Esophagus squamous epithelium (tissue), 5 donors: ENCODE data around the gene MTMR4. TPM values are rescaled to one million over a fixed set of nuclear protein-coding genes. Genes with fewer than 3 reads are reported as not detected.

ENCODE experiments used
- DNase-seq: peaks from one replicate; lab custom pipeline; 2025; lab: John Stamatoyannopoulos, UW
- H3K27ac ChIP-seq, 4 donors: fragments of 200-600 bp; sonication (generic); one replicate each; pipeline ENCODE4 v1.5.1; 2016 to 2019; ENCODE audit warnings: mild to moderate bottlenecking in 1 of 4
- H3K27me3 ChIP-seq, 4 donors: fragments of 200-600 bp; sonication (generic); 1 replicate in 3 of 4; 2 replicates in 1 of 4; pipeline versions ENCODE4 v1.5.1 to v1.6.0; 2017 to 2021; ENCODE audit warnings: antibody characterized with exemption in 1 of 4
- H3K36me3 ChIP-seq, 3 donors: fragments of 200-600 bp; sonication (generic); one replicate each; pipeline ENCODE4 v1.5.1; 2016 to 2019
- H3K4me1 ChIP-seq, 3 donors: fragments of 200-600 bp; sonication (generic); one replicate each; pipeline ENCODE4 v1.5.1; 2017 to 2019
- H3K4me3 ChIP-seq, 4 donors: fragments of 200-600 bp; sonication (generic); 1 replicate in 3 of 4; 2 replicates in 1 of 4; pipeline ENCODE4 v1.5.1; 2016 to 2019; ENCODE audit warnings: mild to moderate bottlenecking in 2 of 4, moderate library complexity in 1 of 4
- H3K9me3 ChIP-seq, 3 donors: fragments of 200-600 bp; sonication (generic); one replicate each; pipeline ENCODE4 v1.5.1; 2016 to 2019
- POLR2A ChIP-seq, 4 donors: fragments of 450-650 bp; IDR thresholded peaks; one replicate each; pipeline ENCODE4 v1.6.1; 2017; ENCODE audit warnings: antibody characterized with exemption in 4 of 4, mild to moderate bottlenecking in 4 of 4, moderate library complexity in 3 of 4
- WGBS, 2 donors: methylation state at CpG; one replicate each; pipeline ENCODE4 v1.1.5; 2018; 5-methylcytosine and 5-hydroxymethylcytosine counted together
- intact Hi-C: fragments of 100-400 bp; cut with DNase I; formaldehyde crosslinking; loops from one replicate; pipeline ENCODE4 v1.15.0; 2022
- total RNA-seq, 4 donors: library from RNA; depleted of rRNA; stranded (reverse); fragments of >200 nt; gene quantifications; one replicate each; pipeline ENCODE4 v1.1.0, GENCODE V29; 2016
- TF ChIP-seq, protein P1 (sequence below), 6 experiments: fragments of 450-650 bp in 4 of 6; fragments of 200-600 bp in 2 of 6; sonication (generic) in 2 of 6; IDR thresholded peaks; one replicate each; pipeline ENCODE4 v1.5.1; 2016 to 2019; ENCODE audit warnings: antibody characterized with exemption in 6 of 6, mild to moderate bottlenecking in 4 of 6, moderate library complexity in 4 of 6
- donor health status: DM: yes; HTN: yes; CAD: no.

The MTMR4 gene
- total RNA-seq, 4 donors from 2014 or later, result 21.7 to 34.5 (median 28.0) TPM

- Histone ChIP-seq H3K27me3 (no peaks in the 10 kb centered on the region), H3K27ac (no peak overlapping the region), H3K9me3 (no peaks in the 10 kb centered on the region), H3K4me1 (no peaks in the 10 kb centered on the region), H3K4me3 (no peak overlapping the region), H3K36me3 (peaks cover 18 to 99% (median 45%) of the 10 kb centered on the region in 3 donors)
- intact Hi-C loops, result no loop called here
- TF ChIP-seq, protein P1, sequence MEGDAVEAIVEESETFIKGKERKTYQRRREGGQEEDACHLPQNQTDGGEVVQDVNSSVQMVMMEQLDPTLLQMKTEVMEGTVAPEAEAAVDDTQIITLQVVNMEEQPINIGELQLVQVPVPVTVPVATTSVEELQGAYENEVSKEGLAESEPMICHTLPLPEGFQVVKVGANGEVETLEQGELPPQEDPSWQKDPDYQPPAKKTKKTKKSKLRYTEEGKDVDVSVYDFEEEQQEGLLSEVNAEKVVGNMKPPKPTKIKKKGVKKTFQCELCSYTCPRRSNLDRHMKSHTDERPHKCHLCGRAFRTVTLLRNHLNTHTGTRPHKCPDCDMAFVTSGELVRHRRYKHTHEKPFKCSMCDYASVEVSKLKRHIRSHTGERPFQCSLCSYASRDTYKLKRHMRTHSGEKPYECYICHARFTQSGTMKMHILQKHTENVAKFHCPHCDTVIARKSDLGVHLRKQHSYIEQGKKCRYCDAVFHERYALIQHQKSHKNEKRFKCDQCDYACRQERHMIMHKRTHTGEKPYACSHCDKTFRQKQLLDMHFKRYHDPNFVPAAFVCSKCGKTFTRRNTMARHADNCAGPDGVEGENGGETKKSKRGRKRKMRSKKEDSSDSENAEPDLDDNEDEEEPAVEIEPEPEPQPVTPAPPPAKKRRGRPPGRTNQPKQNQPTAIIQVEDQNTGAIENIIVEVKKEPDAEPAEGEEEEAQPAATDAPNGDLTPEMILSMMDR (IDR thresholded peaks at IDR 0.05), result no peak
- no peak for TF ChIP-seq POLR2A (IDR thresholded peaks at IDR 0.05)
- 93% methylated on average over 6 of the region's 6 CpGs for WGBS, 2 donors
- no peak for DNase-seq
Measured at GRCh38 chr17:58498177-58498828, 16.1 kb downstream of the MTMR4 start.

GRCh38 chr17:58493506-58493905, 20.9 kb downstream of the MTMR4 start:
- H3K4me1 ChIP-seq, result peaks cover 0 to 5% (median 0%) of the 10 kb centered on the region in 3 donors
- TF ChIP-seq POLR2A (IDR thresholded peaks at IDR 0.05), result no peak
- TF ChIP-seq, protein P1 (IDR thresholded peaks at IDR 0.05), result no peak
- H3K9me3 ChIP-seq, result no peaks in the 10 kb centered on the region
- 87 to 100% methylated on average over 1 to 4 of the region's 4 CpGs for WGBS, 2 donors
- intact Hi-C loops, result no loop called here
- no peak for DNase-seq
- H3K27ac ChIP-seq, result no peak overlapping the region
- H3K27me3 ChIP-seq, result no peaks in the 10 kb centered on the region
- H3K4me3 ChIP-seq, result no peak overlapping the region
- peaks cover 32 to 99% (median 52%) of the 10 kb centered on the region in 3 donors for H3K36me3 ChIP-seq

DNA sequence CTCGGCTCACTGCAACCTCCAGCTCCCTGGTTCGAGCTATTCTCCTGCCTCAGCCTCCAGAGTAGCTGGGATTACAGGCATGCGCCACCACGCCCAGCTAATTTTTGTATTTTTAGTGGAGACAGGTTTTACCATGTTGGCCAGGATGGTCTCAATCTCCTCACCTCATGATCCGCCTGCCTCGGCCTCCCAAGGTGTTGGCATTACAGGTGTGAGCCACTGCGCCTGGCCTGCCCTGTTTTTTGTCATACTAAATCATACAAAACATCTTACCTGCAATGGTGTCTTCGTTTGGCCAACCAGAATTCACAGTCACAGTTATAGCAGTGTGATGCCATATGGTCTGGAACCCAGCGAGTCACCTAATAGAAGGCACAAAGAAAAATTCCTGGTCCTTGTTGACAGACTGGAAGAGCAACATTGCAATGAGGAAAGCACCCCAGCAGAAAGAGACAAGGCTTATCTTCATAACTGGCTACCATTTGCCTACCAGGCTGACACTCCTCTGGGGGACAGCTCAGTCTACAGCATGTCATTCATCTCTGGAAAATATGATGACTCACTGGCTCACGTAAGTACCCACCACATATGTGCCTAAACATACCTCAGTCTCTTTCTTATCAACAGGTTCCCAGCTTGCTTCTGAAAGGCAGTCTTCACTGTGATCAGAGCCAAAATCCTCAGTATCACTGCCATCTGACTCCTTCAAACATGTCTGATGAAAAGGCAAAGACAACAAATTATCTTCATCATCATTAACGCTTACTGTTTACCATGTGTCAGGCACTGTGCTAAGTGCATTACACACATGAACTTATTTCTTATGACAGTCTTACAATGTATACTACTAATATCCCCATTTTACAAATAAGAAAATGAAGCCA, 22.0 kb downstream of the MTMR4 start:
- intact Hi-C loops, result no loop called here
- TF ChIP-seq, protein P1 (IDR thresholded peaks at IDR 0.05), result no peak
- TF ChIP-seq POLR2A (IDR thresholded peaks at IDR 0.05), result no peak
- H3K27ac ChIP-seq, result no peak overlapping the region
- 81 to 85% methylated on average over 11 of the region's 11 CpGs for WGBS, 2 donors
- no peaks in the 10 kb centered on the region for H3K9me3 ChIP-seq
- no peaks in the 10 kb centered on the region for H3K27me3 ChIP-seq
- no peak overlapping the region for H3K4me3 ChIP-seq
- peaks cover 0 to 12% (median 0%) of the 10 kb centered on the region in 3 donors for H3K4me1 ChIP-seq
- peaks cover 32 to 100% (median 52%) of the 10 kb centered on the region in 3 donors for H3K36me3 ChIP-seq
- no peak for DNase-seq

GRCh38 chr17:58491510-58492045, 22.9 kb downstream of the MTMR4 start:
- H3K27ac ChIP-seq, result no peak overlapping the region
- intact Hi-C loops, result no loop called here
- no peaks in the 10 kb centered on the region for H3K27me3 ChIP-seq
- 72 to 93% methylated on average over 6 of the region's 6 CpGs for WGBS, 2 donors
- H3K36me3 ChIP-seq, result peaks cover 32 to 95% (median 52%) of the 10 kb centered on the region in 3 donors
- H3K9me3 ChIP-seq, result no peaks in the 10 kb centered on the region
- peaks cover 0 to 15% (median 0%) of the 10 kb centered on the region in 3 donors for H3K4me1 ChIP-seq
- TF ChIP-seq, protein P1 (IDR thresholded peaks at IDR 0.05), result no peak
- no peak for TF ChIP-seq POLR2A (IDR thresholded peaks at IDR 0.05)
- no peak for DNase-seq
- H3K4me3 ChIP-seq, result no peak overlapping the region
